Measurements from ENCODE around the gene NOC2L.
"Not testable (repeated sequence)": the region's sequence is repeated elsewhere in the genome, so short reads cannot be mapped to it uniquely, and the experiment has no call there.

The NOC2L gene

GRCh38 chr1:958823-959730, at the start of gene NOC2L:
NOC2L (minus strand) TSS chr1:959256; CDS start chr1:959240, 16 bp downstream.
- DNase-seq = peak; percentile 95 to 98

GRCh38 chr1:1006305-1007159, 47.5 kb upstream of the NOC2L start:
- no peak for DNase-seq

GRCh38 chr1:1005774-1006304, 46.8 kb upstream of the NOC2L start:
- DNase-seq = no peak

- DNase-seq = no peak
Measured at GRCh38 chr1:1004780-1005697, 46.0 kb upstream of the NOC2L start.

- DNase-seq = no peak
Measured at GRCh38 chr1:1004420-1004779, 45.3 kb upstream of the NOC2L start.

- no peak for DNase-seq
Measured at GRCh38 chr1:1003618-1004419, 44.8 kb upstream of the NOC2L start.

GRCh38 chr1:1001057-1001783, 42.2 kb upstream of the NOC2L start:
- no peak for DNase-seq

- peak; percentile 75 to 87 for DNase-seq
Measured at GRCh38 chr1:1000357-1001056, 41.5 kb upstream of the NOC2L start.

- DNase-seq = peak; percentile 66 to 82
Measured at GRCh38 chr1:999725-1000356, 40.8 kb upstream of the NOC2L start, which contains the start of gene HES4. HES4 (minus strand) TSS chr1:1000097; CDS start chr1:999973, 124 bp downstream.

- DNase-seq = peak; percentile 37 to 42
Measured at GRCh38 chr1:998995-999724, 40.1 kb upstream of the NOC2L start.

- DNase-seq = no peak
Measured at GRCh38 chr1:998745-998994, 39.6 kb upstream of the NOC2L start.

GRCh38 chr1:997993-998744, 39.1 kb upstream of the NOC2L start:
- no peak for DNase-seq

- no peak for DNase-seq
Measured at GRCh38 chr1:997713-997992, 38.6 kb upstream of the NOC2L start.

- DNase-seq = no peak
Measured at GRCh38 chr1:996851-997712, 38.0 kb upstream of the NOC2L start.

- no peak for DNase-seq
Measured at GRCh38 chr1:995665-996633, 36.9 kb upstream of the NOC2L start.

- not testable (repeated sequence) for DNase-seq
Measured at GRCh38 chr1:994546-994945, 35.5 kb upstream of the NOC2L start.

Data from CD4-positive, alpha-beta T cell treated with Interleukin-1 beta for 1 hour (primary cell).